Activated T-cell treated with anti-CD3 and anti-CD28 coated beads for 24 hours (primary cell): ENCODE results near the gene SDC1.
"Not testable (repeated sequence)": the region's sequence is repeated elsewhere in the genome, so short reads cannot be mapped to it uniquely, and the experiment has no call there.

Experiments
- DNase-seq: peaks from one replicate; pipeline ENCODE4 v3.0.0-alpha.2; 2020; ENCODE audit warnings: low read depth

The SDC1 gene

GRCh38 chr2:20224716-20225293, at the start of gene SDC1:
TSS of gene SDC1 (minus strand) at chr2:20225130. CDS start at chr2:20224867, 263 bp downstream.
- DNase-seq = no peak

GRCh38 chr2:20273042-20273441, 48.1 kb upstream of the SDC1 start:
- no peak for DNase-seq

- DNase-seq = not testable (repeated sequence)
Measured at GRCh38 chr2:20268317-20268716, 43.4 kb upstream of the SDC1 start.

GRCh38 chr2:20267529-20267928, 42.6 kb upstream of the SDC1 start:
- no peak for DNase-seq

GRCh38 chr2:20264629-20265028, 39.7 kb upstream of the SDC1 start:
- DNase-seq = no peak

GRCh38 chr2:20257411-20257810, 32.5 kb upstream of the SDC1 start:
- no peak for DNase-seq

- DNase-seq = no peak
Measured at GRCh38 chr2:20254731-20255130, 29.8 kb upstream of the SDC1 start.

GRCh38 chr2:20250436-20250835, 25.5 kb upstream of the SDC1 start:
- no peak for DNase-seq

- DNase-seq = no peak
Measured at GRCh38 chr2:20249170-20249569, 24.2 kb upstream of the SDC1 start.

GRCh38 chr2:20247084-20247483, 22.2 kb upstream of the SDC1 start:
- no peak for DNase-seq

GRCh38 chr2:20243637-20244036, 18.7 kb upstream of the SDC1 start:
- DNase-seq = not testable (repeated sequence)

- no peak for DNase-seq
Measured at GRCh38 chr2:20242727-20243377, 17.9 kb upstream of the SDC1 start.

- DNase-seq = no peak
Measured at GRCh38 chr2:20241973-20242726, 17.2 kb upstream of the SDC1 start.

- not testable (repeated sequence) for DNase-seq
Measured at GRCh38 chr2:20240291-20240690, 15.4 kb upstream of the SDC1 start.

GRCh38 chr2:20236496-20236895, 11.6 kb upstream of the SDC1 start:
- DNase-seq = no peak

- DNase-seq = no peak
Measured at GRCh38 chr2:20235655-20236305, 10.8 kb upstream of the SDC1 start.

- not testable (repeated sequence) for DNase-seq
Measured at GRCh38 chr2:20234597-20234996, 9.7 kb upstream of the SDC1 start.

GRCh38 chr2:20232837-20233207, 7.9 kb upstream of the SDC1 start:
- no peak for DNase-seq

- DNase-seq = no peak
Measured at GRCh38 chr2:20231598-20232026, 6.7 kb upstream of the SDC1 start.

- DNase-seq = no peak
Measured at GRCh38 chr2:20231159-20231558, 6.2 kb upstream of the SDC1 start.

- DNase-seq = no peak
Measured at GRCh38 chr2:20230114-20230425, 5.1 kb upstream of the SDC1 start.

- DNase-seq = no peak
Measured at GRCh38 chr2:20229322-20230113, 4.6 kb upstream of the SDC1 start.
